CD14-positive monocyte (primary cell): ENCODE measurements around the gene MGAT5. TPM values are rescaled to one million over a fixed set of nuclear protein-coding genes. Genes with fewer than 3 reads are reported as not detected.

Experiments used
- DNase-seq, 3 donors: peaks; one replicate each; pipeline ENCODE4 v3.0.0-alpha.2; 2011 to 2022
- H2AFZ ChIP-seq: 2 replicates; pipeline ENCODE4 v1.6.0; 2012; ENCODE audit warnings: mild to moderate bottlenecking, low read depth, low read length, inconsistent platforms; ENCODE audit not compliant: insufficient read depth, poor library complexity, severe bottlenecking
- H3K27ac ChIP-seq, 2 donors: 1 replicate in 1 of 2; 2 replicates in 1 of 2; pipeline ENCODE4 v1.5.1; 2012 to 2013; ENCODE audit warnings: low read length in 2 of 2, control low read depth in 1 of 2, inconsistent platforms in 1 of 2, low read depth in 1 of 2, mild to moderate bottlenecking in 1 of 2
- H3K27me3 ChIP-seq, 2 donors: one replicate each; pipeline versions ENCODE4 v1.6.0 to v1.6.1; 2011 to 2013; ENCODE audit warnings: low read length in 2 of 2; ENCODE audit not compliant: control insufficient read depth in 2 of 2, insufficient read depth in 2 of 2
- H3K36me3 ChIP-seq, 2 donors: replicated peaks in 1 of 2; 1 replicate in 1 of 2; 2 replicates in 1 of 2; pipeline versions ENCODE4 v1.5.1 to v1.6.1; 2012 to 2013; ENCODE audit warnings: low read length in 2 of 2, control low read depth in 1 of 2, inconsistent platforms in 1 of 2, mild to moderate bottlenecking in 1 of 2; ENCODE audit not compliant: insufficient read depth in 2 of 2, control insufficient read depth in 1 of 2
- H3K4me1 ChIP-seq, 2 donors: 1 replicate in 1 of 2; 2 replicates in 1 of 2; pipeline versions ENCODE4 v1.5.1 to v1.6.1; 2012 to 2013; ENCODE audit warnings: low read length in 2 of 2, control low read depth in 1 of 2, inconsistent platforms in 1 of 2, mild to moderate bottlenecking in 1 of 2, moderate library complexity in 1 of 2; ENCODE audit not compliant: insufficient read depth in 2 of 2, control insufficient read depth in 1 of 2
- H3K4me2 ChIP-seq: replicated peaks from 2 replicates; pipeline ENCODE3; 2012; ENCODE audit warnings: low read length, moderate library complexity, mild to moderate bottlenecking; ENCODE audit not compliant: poor library complexity, severe bottlenecking; ENCODE audit errors: extremely low read depth
- H3K4me3 ChIP-seq, 3 experiments: fragments of 200-600 bp in 1 of 3; sonication (generic) in 1 of 3; replicated peaks in 1 of 3; 1 replicate in 2 of 3; 2 replicates in 1 of 3; pipeline ENCODE4 v1.5.1; 2011 to 2013; ENCODE audit warnings: low read length in 3 of 3, mild to moderate bottlenecking in 3 of 3, control low read depth in 2 of 3, low read depth in 2 of 3, inconsistent platforms in 1 of 3, moderate library complexity in 1 of 3
- H3K79me2 ChIP-seq: 2 replicates; pipeline ENCODE4 v1.6.0; 2012; ENCODE audit warnings: mild to moderate bottlenecking, control low read depth, inconsistent platforms, low read length, moderate library complexity; ENCODE audit not compliant: insufficient read depth
- H3K9ac ChIP-seq: 2 replicates; pipeline ENCODE4 v1.6.0; 2017; ENCODE audit warnings: low read length, mild to moderate bottlenecking; ENCODE audit not compliant: insufficient read depth, poor library complexity, severe bottlenecking
- H3K9me3 ChIP-seq, 2 donors: replicated peaks in 1 of 2; 1 replicate in 1 of 2; 2 replicates in 1 of 2; pipeline versions ENCODE4 v1.5.1 to v1.6.1; 2012 to 2013; ENCODE audit warnings: low read length in 2 of 2, control low read depth in 1 of 2; ENCODE audit not compliant: control insufficient read depth in 1 of 2, insufficient read depth in 1 of 2
- H4K20me1 ChIP-seq: 2 replicates; pipeline ENCODE4 v1.6.0; 2012; ENCODE audit warnings: mild to moderate bottlenecking, low read length, control low read depth, moderate library complexity; ENCODE audit not compliant: insufficient read depth
- H3K27ac Mint-ChIP-seq, 7 donors: one replicate each; pipeline ENCODE4 v1.8.0; 2020; ENCODE audit warnings: mild to moderate bottlenecking in 7 of 7, mixed read lengths in 7 of 7, moderate library complexity in 6 of 7, inconsistent platforms in 2 of 7
- H3K27me3 Mint-ChIP-seq, 3 donors: one replicate each; pipeline ENCODE4 v1.8.0; 2021 to 2022; ENCODE audit warnings: low read depth in 3 of 3, mild to moderate bottlenecking in 3 of 3, mixed read lengths in 3 of 3, moderate library complexity in 3 of 3, inconsistent platforms in 1 of 3
- H3K36me3 Mint-ChIP-seq, 2 donors: one replicate each; pipeline ENCODE4 v1.8.0; 2020; ENCODE audit warnings: mixed read lengths in 2 of 2, inconsistent platforms in 1 of 2, mild to moderate bottlenecking in 1 of 2
- H3K4me1 Mint-ChIP-seq: one replicate; pipeline ENCODE4 v1.8.0; 2020; ENCODE audit warnings: mild to moderate bottlenecking, mixed read lengths
- H3K4me3 Mint-ChIP-seq, 2 donors: one replicate each; pipeline ENCODE4 v1.8.0; 2020; ENCODE audit warnings: mild to moderate bottlenecking in 2 of 2, mixed read lengths in 2 of 2, moderate library complexity in 1 of 2
- H3K9me3 Mint-ChIP-seq, 7 donors: one replicate each; pipeline ENCODE4 v1.8.0; 2020 to 2022; ENCODE audit warnings: mixed read lengths in 7 of 7, mild to moderate bottlenecking in 6 of 7, moderate library complexity in 6 of 7, inconsistent platforms in 2 of 7
- CTCF ChIP-seq: fragments of 200-600 bp; IDR thresholded peaks from one replicate; pipeline ENCODE4 v1.8.0; 2022; ENCODE audit warnings: antibody characterized with exemption, mild to moderate bottlenecking
- WGBS: methylation state at CpG from one replicate; pipeline ENCODE4 v1.1.5; 2013; ENCODE audit warnings: missing lambda C conversion rate; ENCODE audit not compliant: insufficient coverage; 5-methylcytosine and 5-hydroxymethylcytosine counted together
- intact Hi-C, 2 donors: fragments of 100-400 bp; cut with micrococcal nuclease; formaldehyde crosslinking; loops; one replicate each; pipeline versions ENCODE4 v1.15.0 to v1.15.1; 2023
- polyA plus RNA-seq, 3 donors: library from polyadenylated mRNA; depleted of rRNA in 1 of 3; unstranded in 2 of 3; stranded (reverse) in 1 of 3; fragments of 300-500 nt in 2 of 3; fragments of >200 nt in 1 of 3; fragmentation: Illumina TruSeq in 2 of 3; gene quantifications; 1 replicate in 2 of 3; 2 replicates in 1 of 3; pipeline ENCODE4 v1.2.3, GENCODE V29; 2012 to 2021

MGAT5 gene
- polyA plus RNA-seq, 3 donors, result 1.9 to 6.6 (median 2.4) TPM

DNA sequence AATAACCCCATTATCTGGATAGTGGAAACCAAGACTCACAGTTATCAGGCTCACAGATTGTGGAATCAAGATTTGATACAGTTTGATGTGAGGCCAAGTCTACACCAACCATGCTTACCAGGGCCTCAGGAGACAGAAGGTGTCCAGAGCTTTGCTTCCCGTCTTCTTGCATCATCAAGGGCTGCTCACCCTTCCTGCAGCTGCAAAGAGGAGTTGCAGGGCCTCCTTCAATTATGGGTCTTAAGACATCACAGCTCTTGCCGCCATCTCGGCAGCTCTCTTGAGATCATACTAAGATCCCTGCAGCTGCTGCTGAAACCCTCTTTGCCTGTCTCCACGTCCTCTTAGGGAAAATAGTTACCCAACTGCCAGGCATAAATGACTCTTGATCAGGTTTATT lies 176.0 kb downstream of the MGAT5 start:
- peak overlapping the region in 1 of 7 donors; percentile 10 for H3K27ac Mint-ChIP-seq
- no peak overlapping the region for H3K4me3 ChIP-seq
- WGBS, result 47% methylated on average over 4 of the region's 4 CpGs
- H3K4me3 Mint-ChIP-seq, result no peak overlapping the region
- no peaks in the 10 kb centered on the region for H3K27me3 ChIP-seq
- H3K4me1 Mint-ChIP-seq, result peaks cover 10% of the 10 kb centered on the region
- H3K4me2 ChIP-seq, result no peak overlapping the region
- H3K9me3 ChIP-seq, result no peaks in the 10 kb centered on the region
- H3K27me3 Mint-ChIP-seq, result no peaks in the 10 kb centered on the region
- H3K9ac ChIP-seq, result no peak overlapping the region
- H3K36me3 Mint-ChIP-seq, result peaks cover 71 to 72% of the 10 kb centered on the region in 2 donors
- no peaks in the 10 kb centered on the region for H4K20me1 ChIP-seq
- H3K36me3 ChIP-seq, result peaks cover 18 to 79% of the 10 kb centered on the region in 2 donors
- no peak for DNase-seq
- H3K9me3 Mint-ChIP-seq, result no peaks in the 10 kb centered on the region
- intact Hi-C loops, result no loop called here
- no peaks in the 10 kb centered on the region for H3K4me1 ChIP-seq
- H2AFZ ChIP-seq, result no peak overlapping the region
- TF ChIP-seq CTCF, result no peak
- no peaks in the 10 kb centered on the region for H3K79me2 ChIP-seq
- H3K27ac ChIP-seq, result no peak overlapping the region

DNA sequence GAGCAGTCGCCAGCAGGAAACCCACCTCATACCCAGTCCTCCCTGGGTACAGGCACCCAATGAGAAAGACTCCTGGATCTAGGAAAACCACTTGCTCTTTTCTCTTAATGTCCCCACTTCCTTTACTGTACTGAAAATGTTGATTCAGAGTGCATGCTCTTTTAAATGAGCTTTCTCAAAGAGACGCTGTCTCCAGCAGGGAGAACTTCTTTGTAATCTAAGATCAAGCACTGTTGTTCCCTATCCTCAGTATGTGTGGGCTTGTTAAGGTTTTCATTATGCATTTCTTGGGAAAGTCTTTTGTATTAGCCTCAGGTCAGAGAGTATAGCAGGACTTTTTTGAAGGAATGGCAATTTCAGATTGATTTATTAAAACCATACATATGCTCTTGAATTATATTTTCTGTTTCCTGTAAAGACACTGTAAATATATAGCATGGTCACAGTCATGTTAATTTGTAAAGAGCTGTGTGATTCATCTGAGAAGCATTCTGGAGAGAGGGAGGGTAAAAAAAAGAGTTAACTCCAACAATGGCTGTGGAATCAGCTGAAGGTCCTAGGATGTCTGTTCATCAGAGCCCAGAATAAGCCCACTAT lies 178.1 kb downstream of the MGAT5 start:
- no peak overlapping the region for H3K4me3 ChIP-seq
- H3K4me3 Mint-ChIP-seq, result no peak overlapping the region
- DNase-seq, result no peak
- H3K9ac ChIP-seq, result no peak overlapping the region
- H3K27ac ChIP-seq, result no peak overlapping the region
- H3K4me1 ChIP-seq, result no peaks in the 10 kb centered on the region
- H3K36me3 ChIP-seq, result peaks cover 18 to 89% of the 10 kb centered on the region in 2 donors
- WGBS, result 100% methylated on average over 2 of the region's 2 CpGs
- H4K20me1 ChIP-seq, result no peaks in the 10 kb centered on the region
- H3K79me2 ChIP-seq, result no peaks in the 10 kb centered on the region
- no peaks in the 10 kb centered on the region for H3K27me3 ChIP-seq
- peaks cover 8% of the 10 kb centered on the region for H3K4me1 Mint-ChIP-seq
- H2AFZ ChIP-seq, result no peak overlapping the region
- no peaks in the 10 kb centered on the region for H3K27me3 Mint-ChIP-seq
- no peaks in the 10 kb centered on the region for H3K9me3 ChIP-seq
- H3K36me3 Mint-ChIP-seq, result peaks cover 73 to 78% of the 10 kb centered on the region in 2 donors
- H3K9me3 Mint-ChIP-seq, result no peaks in the 10 kb centered on the region
- H3K4me2 ChIP-seq, result no peak overlapping the region
- no peak for TF ChIP-seq CTCF
- H3K27ac Mint-ChIP-seq, result no peak overlapping the region
- intact Hi-C loops, result no loop called here
